NCI-H526 (cell line): ENCODE data around the gene KRT14.
"Not testable (repeated sequence)": the region's sequence is repeated elsewhere in the genome, so short reads cannot be mapped to it uniquely, and the experiment has no call there.

Experiments used
- DNase-seq, 2 experiments: peaks; one replicate each; lab custom pipeline; 2025; lab: John Stamatoyannopoulos, UW

KRT14 gene

GRCh38 chr17:41586863-41587495, at the start of gene KRT14:
KRT14 (minus strand) TSS chr17:41586895; CDS start chr17:41586834, 61 bp downstream.
- no peak for DNase-seq

- no peak for DNase-seq
Measured at GRCh38 chr17:41635121-41636097, 48.7 kb upstream of the KRT14 start.

DNA sequence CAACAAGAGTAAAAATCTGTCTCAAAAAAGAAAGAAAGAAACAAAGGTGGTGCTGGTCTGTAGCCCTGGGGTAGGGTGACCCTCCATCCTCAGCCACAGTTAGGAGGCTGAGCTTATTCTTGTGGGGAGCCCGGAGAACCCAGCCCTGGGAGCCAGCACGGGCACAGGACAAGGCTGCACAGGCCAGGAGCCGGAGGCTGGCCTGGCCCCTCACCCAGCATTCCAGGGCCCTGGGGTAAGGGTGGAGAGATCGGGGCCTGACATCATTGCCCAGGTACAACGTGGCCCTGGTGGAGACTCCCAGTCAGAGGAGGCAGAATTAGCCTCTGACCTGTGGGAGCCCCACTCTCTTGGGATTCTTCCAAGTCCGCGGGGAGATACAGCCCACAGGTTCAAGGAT, 47.9 kb upstream of the KRT14 start:
- DNase-seq: no peak

DNA sequence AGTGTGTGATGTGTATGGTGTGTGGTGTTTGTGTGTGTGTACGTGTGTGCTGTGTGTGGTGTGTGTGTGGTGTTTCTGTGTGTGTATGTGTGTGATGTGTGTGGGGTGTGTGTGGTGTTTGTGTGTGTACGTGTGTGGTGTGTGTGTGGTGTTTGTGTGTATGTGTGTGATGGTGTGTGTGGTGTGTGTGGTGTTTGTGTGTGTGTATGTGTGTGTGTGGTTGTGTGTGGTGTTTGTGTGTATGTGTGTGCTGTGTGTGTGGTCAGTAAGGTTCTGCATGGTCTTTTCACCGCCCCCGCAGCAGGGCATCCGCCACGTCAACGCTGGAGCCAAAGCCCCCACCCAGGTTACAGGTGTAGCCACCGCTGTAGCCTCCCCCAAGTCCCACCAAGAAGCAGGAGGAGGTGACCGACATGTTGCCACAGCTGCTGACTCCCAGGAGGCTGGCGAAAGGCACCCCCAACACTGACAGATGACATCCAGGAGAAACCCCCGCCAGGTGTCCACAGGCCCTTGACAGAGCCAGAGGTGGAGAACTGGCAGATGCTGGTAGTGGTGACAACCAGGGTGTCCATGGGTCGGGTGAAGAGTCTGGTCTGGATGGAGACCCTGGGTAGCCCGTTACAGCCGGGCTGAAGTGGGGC, 47.0 kb upstream of the KRT14 start:
- DNase-seq: no peak

GRCh38 chr17:41632482-41633105, 45.9 kb upstream of the KRT14 start:
- no peak for DNase-seq

- DNase-seq: no peak
Measured at GRCh38 chr17:41631898-41632285, 45.2 kb upstream of the KRT14 start.

- no peak for DNase-seq
Measured at GRCh38 chr17:41631025-41631897, 44.6 kb upstream of the KRT14 start.

DNA sequence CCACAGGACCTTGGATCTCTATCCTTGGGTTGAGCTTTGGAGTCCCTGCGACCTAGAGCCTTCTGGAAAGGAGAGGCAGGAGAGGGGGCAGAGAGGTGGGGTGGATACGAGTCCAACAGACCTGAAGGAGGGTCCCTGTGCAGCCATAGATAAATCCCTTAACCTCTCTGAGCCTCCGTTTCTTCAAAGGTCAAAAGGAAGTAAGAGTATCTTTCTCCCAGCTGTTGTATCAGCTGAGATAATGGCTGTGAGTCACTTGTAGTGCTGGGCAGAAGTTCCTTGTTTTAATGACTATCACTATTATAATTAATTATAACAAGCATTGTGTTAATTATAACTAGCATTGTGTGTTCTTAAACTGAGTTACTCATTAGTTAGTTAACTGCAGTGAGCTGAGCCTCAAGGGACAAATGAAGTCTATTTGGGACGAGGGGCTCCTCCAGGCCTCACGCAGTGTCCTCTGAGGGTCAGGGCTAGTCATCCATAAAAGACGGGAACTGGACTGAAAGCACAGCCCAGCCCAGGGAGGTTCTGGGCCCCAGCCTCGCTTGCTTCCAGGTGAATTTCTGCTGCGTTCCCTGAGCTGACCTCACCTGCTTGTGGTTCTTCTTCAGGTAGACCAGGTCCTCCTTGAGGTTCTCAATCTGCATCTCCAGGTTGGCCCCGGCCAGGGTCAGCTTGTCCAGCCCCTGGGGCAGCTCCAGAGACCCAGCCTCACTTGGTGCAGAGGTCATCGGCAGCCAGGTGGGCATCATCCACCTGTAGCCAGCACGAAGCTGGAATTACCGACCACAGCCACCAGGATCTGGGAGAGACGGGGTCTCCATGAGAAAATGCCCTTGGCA, 43.4 kb upstream of the KRT14 start:
- DNase-seq: no peak

GRCh38 chr17:41629316-41629715, 42.6 kb upstream of the KRT14 start:
- no peak for DNase-seq

GRCh38 chr17:41628621-41629255, 42.0 kb upstream of the KRT14 start:
- peak; percentile 70 to 84 for DNase-seq

- not testable (repeated sequence) for DNase-seq
Measured at GRCh38 chr17:41628073-41628370, 41.3 kb upstream of the KRT14 start.

GRCh38 chr17:41627316-41628072, 40.8 kb upstream of the KRT14 start:
- no peak for DNase-seq

DNA sequence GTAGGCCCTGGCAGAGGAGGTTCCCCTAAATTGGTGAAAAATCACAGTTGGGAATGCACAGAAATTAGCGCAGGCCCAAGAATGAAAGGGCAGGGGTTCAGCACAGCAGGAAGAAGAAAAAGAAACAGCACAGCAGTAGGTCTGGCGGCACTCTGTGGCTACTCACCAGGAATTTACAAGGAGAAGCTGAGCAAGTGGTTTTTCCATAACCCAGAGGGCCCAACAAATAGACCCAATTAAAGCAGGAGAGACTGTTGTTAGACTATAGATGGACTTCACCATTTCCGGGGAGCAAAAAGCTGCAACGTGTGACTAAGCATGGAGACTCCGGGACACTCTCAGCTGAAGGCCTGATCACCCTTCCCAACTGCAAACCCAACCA, 40.2 kb upstream of the KRT14 start:
- DNase-seq: not testable (repeated sequence)

GRCh38 chr17:41626028-41626913, 39.6 kb upstream of the KRT14 start:
- DNase-seq: not testable (repeated sequence)

GRCh38 chr17:41625602-41626001, 38.9 kb upstream of the KRT14 start:
- no peak for DNase-seq

GRCh38 chr17:41624208-41625101, 37.8 kb upstream of the KRT14 start, which contains the start of gene KRT17:
KRT17 (minus strand) TSS chr17:41624575; CDS start chr17:41624509, 66 bp downstream.
- no peak for DNase-seq
